ENCODE data around the gene MPPED2. TPM values are rescaled to one million over a fixed set of nuclear protein-coding genes. Genes with fewer than 3 reads are reported as not detected.

MPPED2 gene
- total and polyA plus RNA-seq, 2 experiments from 2014 or later, result 7.0 to 7.6 TPM

DNA sequence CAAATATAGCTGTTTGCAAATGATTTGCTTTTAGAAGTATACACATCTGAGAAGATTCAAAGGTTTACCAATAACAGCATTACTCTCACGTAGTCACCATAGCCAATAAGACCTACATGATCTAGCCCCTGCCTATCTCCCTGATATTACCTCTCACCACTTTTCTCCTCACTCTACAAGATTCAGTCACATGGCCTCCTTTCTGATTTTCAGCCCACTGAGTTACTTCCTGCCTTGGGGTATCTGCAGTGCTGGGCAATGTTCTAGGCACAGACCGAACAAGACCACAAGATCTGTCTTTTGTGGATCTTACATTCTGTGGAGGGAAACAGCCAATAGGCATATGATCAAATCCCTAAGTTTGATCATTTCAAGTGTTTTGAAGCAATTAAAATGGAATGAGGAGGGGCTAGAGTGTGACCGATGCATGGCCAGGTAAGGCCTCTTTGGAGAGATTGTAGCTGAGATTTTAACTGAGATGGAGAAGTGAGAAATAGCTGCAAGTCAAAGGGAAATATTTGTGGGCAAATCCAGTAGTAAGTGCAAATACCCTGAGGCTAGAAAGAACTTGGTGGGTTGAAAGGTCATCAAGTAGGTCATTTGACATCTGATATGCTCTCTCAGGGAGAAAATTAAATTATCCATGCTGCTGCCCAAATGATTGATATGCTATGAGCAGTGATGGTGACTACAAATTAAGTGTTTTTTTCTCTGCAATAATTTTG, 220.2 kb downstream of the MPPED2 start:
- Histone ChIP-seq H3K27me3 (no peaks in the 10 kb centered on the region), H3K4me3 (no peak overlapping the region), H3K36me3 (replicated peaks; ENCODE audit: insufficient read depth, low read depth) (no peaks in the 10 kb centered on the region), H3K9me2 (replicated peaks; ENCODE audit: insufficient read depth) (no peaks in the 10 kb centered on the region), H3K79me2 (no peaks in the 10 kb centered on the region), H2AFZ (no peak overlapping the region), H3K9me3 (ENCODE audit: low read depth) (no peaks in the 10 kb centered on the region), H3K27ac (no peak overlapping the region), H4K20me1 (ENCODE audit: insufficient read depth, poor library complexity, severe bottlenecking) (no peaks in the 10 kb centered on the region), H3K4me1 (ENCODE audit: insufficient read depth) (no peaks in the 10 kb centered on the region), H3K4me2 (no peak overlapping the region)
- no peak for DNase-seq (ENCODE audit: low spot score)
- 84% methylated on average over 3 of the region's 3 CpGs for WGBS (ENCODE audit: low lambda C conversion rate, missing lambda C conversion rate)
- TF ChIP-seq, protein P1, sequence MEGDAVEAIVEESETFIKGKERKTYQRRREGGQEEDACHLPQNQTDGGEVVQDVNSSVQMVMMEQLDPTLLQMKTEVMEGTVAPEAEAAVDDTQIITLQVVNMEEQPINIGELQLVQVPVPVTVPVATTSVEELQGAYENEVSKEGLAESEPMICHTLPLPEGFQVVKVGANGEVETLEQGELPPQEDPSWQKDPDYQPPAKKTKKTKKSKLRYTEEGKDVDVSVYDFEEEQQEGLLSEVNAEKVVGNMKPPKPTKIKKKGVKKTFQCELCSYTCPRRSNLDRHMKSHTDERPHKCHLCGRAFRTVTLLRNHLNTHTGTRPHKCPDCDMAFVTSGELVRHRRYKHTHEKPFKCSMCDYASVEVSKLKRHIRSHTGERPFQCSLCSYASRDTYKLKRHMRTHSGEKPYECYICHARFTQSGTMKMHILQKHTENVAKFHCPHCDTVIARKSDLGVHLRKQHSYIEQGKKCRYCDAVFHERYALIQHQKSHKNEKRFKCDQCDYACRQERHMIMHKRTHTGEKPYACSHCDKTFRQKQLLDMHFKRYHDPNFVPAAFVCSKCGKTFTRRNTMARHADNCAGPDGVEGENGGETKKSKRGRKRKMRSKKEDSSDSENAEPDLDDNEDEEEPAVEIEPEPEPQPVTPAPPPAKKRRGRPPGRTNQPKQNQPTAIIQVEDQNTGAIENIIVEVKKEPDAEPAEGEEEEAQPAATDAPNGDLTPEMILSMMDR (IDR thresholded peaks at IDR 0.05; ENCODE audit: poor library complexity), result no peak
- TF ChIP-seq EZH2 (IDR thresholded peaks at IDR 0.05; ENCODE audit: borderline replicate concordance), result no peak
- no peak for TF ChIP-seq EZH2phosphoT487 (IDR thresholded peaks at IDR 0.05; ENCODE audit: low read depth, severe bottlenecking, unreplicated experiment)

DNA sequence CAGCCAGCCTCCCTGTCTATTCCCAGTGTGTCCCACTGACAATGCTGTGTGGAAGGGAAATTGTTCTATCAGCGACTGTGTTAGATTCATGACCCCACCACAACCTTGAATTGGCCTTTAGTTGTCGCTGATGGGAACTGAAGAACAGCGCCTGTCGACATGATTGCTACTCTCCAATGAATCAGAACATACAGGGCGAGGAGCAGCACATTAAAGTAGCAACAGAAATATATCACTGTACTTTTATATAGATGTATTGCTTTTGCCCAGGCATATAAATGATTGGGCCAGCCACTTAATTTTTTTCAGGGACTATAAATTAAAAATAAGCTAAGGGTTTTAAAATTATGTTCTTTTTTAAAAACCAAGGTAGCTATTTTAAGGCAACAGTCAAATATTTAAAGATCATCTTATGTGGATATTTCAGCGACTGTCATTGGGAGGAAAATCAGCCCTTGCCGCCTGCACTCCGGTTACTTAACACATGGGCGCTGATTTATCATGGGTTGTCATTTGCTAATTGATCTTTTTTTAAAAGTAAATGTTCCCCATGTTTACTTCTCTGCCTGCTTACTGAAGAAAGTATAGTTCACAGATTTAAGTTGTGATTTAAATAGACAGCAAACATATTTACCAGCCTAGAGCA, 221.2 kb downstream of the MPPED2 start:
- H3K79me2 ChIP-seq, result no peaks in the 10 kb centered on the region
- TF ChIP-seq EZH2 (IDR thresholded peaks at IDR 0.05; ENCODE audit: borderline replicate concordance) (no peak), EZH2phosphoT487 (IDR thresholded peaks at IDR 0.05; ENCODE audit: low read depth, severe bottlenecking, unreplicated experiment) (no peak)
- TF ChIP-seq, protein P1 (IDR thresholded peaks at IDR 0.05; ENCODE audit: poor library complexity), result no peak
- WGBS (ENCODE audit: low lambda C conversion rate, missing lambda C conversion rate), result 83% methylated on average over 9 of the region's 9 CpGs
- no peaks in the 10 kb centered on the region for H3K9me2 ChIP-seq (replicated peaks; ENCODE audit: insufficient read depth)
- no peaks in the 10 kb centered on the region for H3K9me3 ChIP-seq (ENCODE audit: low read depth)
- H3K4me3 ChIP-seq, result no peak overlapping the region
- no peaks in the 10 kb centered on the region for H3K36me3 ChIP-seq (replicated peaks; ENCODE audit: insufficient read depth, low read depth)
- no peak overlapping the region for H3K27ac ChIP-seq
- H3K4me1 ChIP-seq (ENCODE audit: insufficient read depth), result no peaks in the 10 kb centered on the region
- H2AFZ ChIP-seq, result no peak overlapping the region
- H4K20me1 ChIP-seq (ENCODE audit: insufficient read depth, poor library complexity, severe bottlenecking), result no peaks in the 10 kb centered on the region
- no peak for DNase-seq (ENCODE audit: low spot score)
- no peaks in the 10 kb centered on the region for H3K27me3 ChIP-seq
- no peak overlapping the region for H3K4me2 ChIP-seq

DNA sequence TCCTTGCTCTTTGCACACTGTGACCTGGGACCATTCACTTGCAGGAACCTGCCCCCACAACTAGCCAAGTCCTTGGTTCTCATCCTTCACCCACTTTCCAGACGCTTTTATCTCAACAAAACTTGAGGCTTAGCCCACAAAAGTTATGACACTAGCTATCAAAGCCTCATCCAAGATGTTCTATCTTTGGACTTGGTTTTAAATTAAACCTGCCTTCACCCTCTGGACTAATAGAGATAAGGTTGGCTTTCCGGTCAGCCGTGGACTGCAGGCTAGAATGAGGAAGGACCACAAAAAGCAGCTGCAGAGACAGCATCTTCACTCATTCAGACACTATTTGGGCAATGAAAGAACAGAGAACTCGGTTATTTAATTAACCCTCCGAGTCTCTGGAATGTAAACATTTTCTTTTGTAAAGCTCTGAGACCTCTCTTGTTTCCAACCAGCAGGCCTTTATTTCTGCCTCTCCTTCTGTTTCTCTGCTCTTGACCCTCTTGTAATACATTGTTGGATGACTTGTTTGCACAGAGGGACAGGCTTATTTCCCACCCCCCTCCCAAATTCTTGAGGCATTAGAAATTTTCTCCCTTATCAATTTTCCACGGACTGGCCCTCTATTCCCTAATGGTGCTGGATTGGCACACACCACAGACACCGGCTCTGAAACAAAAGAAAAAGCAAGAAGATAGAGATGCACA, 221.9 kb downstream of the MPPED2 start:
- Histone ChIP-seq H4K20me1 (ENCODE audit: insufficient read depth, poor library complexity, severe bottlenecking) (no peaks in the 10 kb centered on the region), H3K36me3 (replicated peaks; ENCODE audit: insufficient read depth, low read depth) (no peaks in the 10 kb centered on the region), H3K4me3 (no peak overlapping the region), H3K27ac (no peak overlapping the region), H3K4me1 (ENCODE audit: insufficient read depth) (no peaks in the 10 kb centered on the region), H3K27me3 (no peaks in the 10 kb centered on the region), H3K9me2 (replicated peaks; ENCODE audit: insufficient read depth) (no peaks in the 10 kb centered on the region), H3K4me2 (no peak overlapping the region), H2AFZ (no peak overlapping the region), H3K79me2 (no peaks in the 10 kb centered on the region), H3K9me3 (ENCODE audit: low read depth) (no peaks in the 10 kb centered on the region)
- DNase-seq (ENCODE audit: low spot score), result no peak
- TF ChIP-seq, protein P1 (IDR thresholded peaks at IDR 0.05; ENCODE audit: poor library complexity), result no peak
- TF ChIP-seq EZH2phosphoT487 (IDR thresholded peaks at IDR 0.05; ENCODE audit: low read depth, severe bottlenecking, unreplicated experiment), result no peak
- TF ChIP-seq EZH2 (IDR thresholded peaks at IDR 0.05; ENCODE audit: borderline replicate concordance), result no peak
- WGBS (ENCODE audit: low lambda C conversion rate, missing lambda C conversion rate), result 23% methylated on average over 7 of the region's 7 CpGs

Data from hepatocyte (in vitro differentiated cells).